Osteoblast (primary cell): Measurements from ENCODE around the gene ANXA9. TPM values are rescaled to one million over a fixed set of nuclear protein-coding genes. Genes with fewer than 3 reads are reported as not detected.

ENCODE experiments used
- DNase-seq: peaks from one replicate; pipeline ENCODE4 v3.0.0; 2011; ENCODE audit warnings: low spot score, mixed read lengths; ENCODE audit not compliant: insufficient read length; ENCODE audit errors: missing footprints
- H2AFZ ChIP-seq: 2 replicates; pipeline ENCODE4 v1.6.0; 2011; ENCODE audit warnings: mild to moderate bottlenecking, low read length
- H3K27ac ChIP-seq: 2 replicates; pipeline ENCODE4 v1.5.1; 2011; ENCODE audit warnings: mild to moderate bottlenecking, low read depth, low read length, moderate library complexity
- H3K27me3 ChIP-seq: 2 replicates; pipeline ENCODE4 v1.6.0; 2012; ENCODE audit warnings: mild to moderate bottlenecking, control low read depth, inconsistent platforms, low read length, moderate library complexity; ENCODE audit not compliant: insufficient read depth
- H3K36me3 ChIP-seq: 2 replicates; pipeline ENCODE4 v1.5.1; 2011; ENCODE audit warnings: mild to moderate bottlenecking, low read length, control low read depth, moderate library complexity; ENCODE audit not compliant: insufficient read depth
- H3K4me1 ChIP-seq: 2 replicates; pipeline ENCODE4 v1.5.1; 2011; ENCODE audit warnings: mild to moderate bottlenecking, low read length, control low read depth, moderate library complexity; ENCODE audit not compliant: insufficient read depth
- H3K4me2 ChIP-seq: 2 replicates; pipeline ENCODE4 v1.6.0; 2011; ENCODE audit warnings: mild to moderate bottlenecking, low read length; ENCODE audit not compliant: insufficient read depth
- H3K4me3 ChIP-seq: fragments of 200-600 bp; sonication (generic); 3 replicates; pipeline ENCODE4 v1.5.1; 2012; ENCODE audit warnings: mild to moderate bottlenecking, low read length, inconsistent platforms; ENCODE audit not compliant: insufficient read depth
- H3K79me2 ChIP-seq: 2 replicates; pipeline ENCODE4 v1.6.0; 2012; ENCODE audit warnings: mild to moderate bottlenecking, low read length, control low read depth, inconsistent platforms; ENCODE audit not compliant: insufficient read depth
- H3K9me3 ChIP-seq: 2 replicates; pipeline ENCODE4 v1.5.1; 2011; ENCODE audit warnings: low read depth, low read length, control low read depth
- H4K20me1 ChIP-seq: 2 replicates; pipeline ENCODE4 v1.6.0; 2012; ENCODE audit warnings: mild to moderate bottlenecking, low read length, control low read depth; ENCODE audit not compliant: insufficient read depth
- CTCF ChIP-seq: IDR thresholded peaks from 2 replicates; pipeline ENCODE4 v1.5.1; 2011; ENCODE audit warnings: mild to moderate bottlenecking, low read depth, low read length, moderate library complexity; ENCODE audit errors: extremely low read depth
- total RNA-seq: library from RNA; depleted of rRNA; stranded (reverse); fragments of >200 nt; gene quantifications from 2 replicates; pipeline ENCODE4 v1.2.3, GENCODE V29; 2012

Gene ANXA9
- total RNA-seq, 1 donor, result under 0.01 TPM

- no peaks in the 10 kb centered on the region for H3K9me3 ChIP-seq
- H4K20me1 ChIP-seq, result no peaks in the 10 kb centered on the region
- H3K27ac ChIP-seq, result no peak overlapping the region
- no peaks in the 10 kb centered on the region for H3K36me3 ChIP-seq
- no peak for DNase-seq
- no peaks in the 10 kb centered on the region for H3K4me1 ChIP-seq
- no peak overlapping the region for H2AFZ ChIP-seq
- TF ChIP-seq CTCF, result no peak
- no peaks in the 10 kb centered on the region for H3K27me3 ChIP-seq
- no peak overlapping the region for H3K4me2 ChIP-seq
- no peak overlapping the region for H3K4me3 ChIP-seq
- H3K79me2 ChIP-seq, result no peaks in the 10 kb centered on the region
Measured at GRCh38 chr1:150987924-150988323, 5.8 kb downstream of the ANXA9 start.

GRCh38 chr1:150992626-150993025, 10.5 kb downstream of the ANXA9 start:
- H3K9me3 ChIP-seq, result no peaks in the 10 kb centered on the region
- H3K27me3 ChIP-seq, result no peaks in the 10 kb centered on the region
- no peaks in the 10 kb centered on the region for H3K4me1 ChIP-seq
- H2AFZ ChIP-seq, result no peak overlapping the region
- no peak overlapping the region for H3K4me2 ChIP-seq
- no peaks in the 10 kb centered on the region for H3K79me2 ChIP-seq
- no peak for TF ChIP-seq CTCF
- no peaks in the 10 kb centered on the region for H3K36me3 ChIP-seq
- H3K4me3 ChIP-seq, result no peak overlapping the region
- no peak for DNase-seq
- no peaks in the 10 kb centered on the region for H4K20me1 ChIP-seq
- H3K27ac ChIP-seq, result no peak overlapping the region

GRCh38 chr1:150994248-150994647, 12.2 kb downstream of the ANXA9 start:
- TF ChIP-seq CTCF, result no peak
- Histone ChIP-seq H3K79me2 (no peaks in the 10 kb centered on the region), H3K27ac (no peak overlapping the region), H3K9me3 (no peaks in the 10 kb centered on the region), H3K4me1 (peaks cover 5% of the 10 kb centered on the region), H3K27me3 (no peaks in the 10 kb centered on the region), H3K4me3 (no peak overlapping the region), H3K36me3 (peaks cover 3% of the 10 kb centered on the region), H3K4me2 (no peak overlapping the region), H2AFZ (no peak overlapping the region), H4K20me1 (no peaks in the 10 kb centered on the region)
- DNase-seq, result no peak

- peaks cover 18% of the 10 kb centered on the region for H3K4me1 ChIP-seq
- TF ChIP-seq CTCF, result no peak
- peaks cover 3% of the 10 kb centered on the region for H3K36me3 ChIP-seq
- H3K79me2 ChIP-seq, result no peaks in the 10 kb centered on the region
- H3K27me3 ChIP-seq, result no peaks in the 10 kb centered on the region
- no peaks in the 10 kb centered on the region for H4K20me1 ChIP-seq
- H3K4me2 ChIP-seq, result peak overlapping the region; percentile 52
- no peak overlapping the region for H2AFZ ChIP-seq
- H3K9me3 ChIP-seq, result no peaks in the 10 kb centered on the region
- no peak overlapping the region for H3K27ac ChIP-seq
- no peak for DNase-seq
- H3K4me3 ChIP-seq, result no peak overlapping the region
Measured at GRCh38 chr1:150995460-150995859, 13.4 kb downstream of the ANXA9 start.
